HL-60 (cell line): ENCODE measurements around the gene RANBP6.
A peak's percentile ranks its signal among the peaks of the same experiment; 100 is the strongest.

ENCODE experiments used
- DNase-seq, 2 experiments: peaks; one replicate each; pipeline ENCODE4 v3.0.0-alpha.2; 2010 to 2020; ENCODE audit warnings: low read depth in 1 of 2, low spot score in 1 of 2
- H3K27ac ChIP-seq: fragments of 250-450 bp; sonication (Bioruptor Pico); replicated peaks from 2 replicates; pipeline ENCODE4 v1.5.1; 2020; ENCODE audit warnings: mild to moderate bottlenecking, moderate library complexity
- H3K27me3 ChIP-seq: fragments of 250-450 bp; sonication (Bioruptor Pico); 2 replicates; pipeline ENCODE4 v1.5.1; 2021; ENCODE audit warnings: mild to moderate bottlenecking, moderate library complexity; ENCODE audit not compliant: insufficient read depth, poor library complexity, severe bottlenecking
- H3K4me3 ChIP-seq: replicated peaks from 2 replicates; pipeline ENCODE4 v1.5.1; 2011; ENCODE audit warnings: mild to moderate bottlenecking, control low read depth, low read length; ENCODE audit not compliant: insufficient read depth
- GABPA ChIP-seq: IDR thresholded peaks from 2 replicates; pipeline ENCODE4 v1.6.1; 2012; ENCODE audit warnings: low read depth
- POLR2AphosphoS5 ChIP-seq: IDR thresholded peaks from 2 replicates; pipeline ENCODE4 v1.6.1; 2012; ENCODE audit warnings: low read depth
- SPI1 ChIP-seq: IDR thresholded peaks from 2 replicates; pipeline ENCODE4 v1.6.1; 2012; ENCODE audit warnings: low read depth, mild to moderate bottlenecking, borderline replicate concordance
- TF ChIP-seq, protein P1 (sequence below): IDR thresholded peaks from one replicate; pipeline ENCODE4 v1.5.1; 2011; ENCODE audit warnings: low read length, control low read depth, inconsistent platforms; ENCODE audit not compliant: insufficient read depth
- TF ChIP-seq, protein P2 (sequence below): IDR thresholded peaks from 2 replicates; pipeline ENCODE4 v1.6.1; 2012; ENCODE audit warnings: low read depth; ENCODE audit not compliant: insufficient replicate concordance

Gene RANBP6

DNA sequence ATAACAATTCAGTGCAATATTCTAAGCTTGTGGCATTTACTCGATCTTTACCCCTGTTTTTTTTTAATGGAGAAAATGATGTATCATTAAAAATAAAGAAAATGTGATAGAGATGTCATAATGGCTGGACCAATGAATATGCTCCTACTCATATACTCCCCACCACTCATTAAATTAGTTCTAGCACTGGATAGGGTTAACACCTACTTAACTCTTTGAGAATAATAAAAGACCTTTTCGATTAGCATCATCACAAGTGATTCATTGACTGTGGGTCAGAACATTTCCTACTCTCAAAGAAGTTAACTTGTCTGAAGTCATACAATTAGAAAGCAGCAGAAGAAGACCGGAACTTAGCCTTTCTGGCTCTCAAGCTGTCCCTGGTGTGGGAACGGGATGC lies 31.6 kb upstream of the RANBP6 start:
- H3K27ac ChIP-seq, result no peak overlapping the region
- TF ChIP-seq SPI1, result no peak
- TF ChIP-seq GABPA, result no peak
- TF ChIP-seq, protein P1, sequence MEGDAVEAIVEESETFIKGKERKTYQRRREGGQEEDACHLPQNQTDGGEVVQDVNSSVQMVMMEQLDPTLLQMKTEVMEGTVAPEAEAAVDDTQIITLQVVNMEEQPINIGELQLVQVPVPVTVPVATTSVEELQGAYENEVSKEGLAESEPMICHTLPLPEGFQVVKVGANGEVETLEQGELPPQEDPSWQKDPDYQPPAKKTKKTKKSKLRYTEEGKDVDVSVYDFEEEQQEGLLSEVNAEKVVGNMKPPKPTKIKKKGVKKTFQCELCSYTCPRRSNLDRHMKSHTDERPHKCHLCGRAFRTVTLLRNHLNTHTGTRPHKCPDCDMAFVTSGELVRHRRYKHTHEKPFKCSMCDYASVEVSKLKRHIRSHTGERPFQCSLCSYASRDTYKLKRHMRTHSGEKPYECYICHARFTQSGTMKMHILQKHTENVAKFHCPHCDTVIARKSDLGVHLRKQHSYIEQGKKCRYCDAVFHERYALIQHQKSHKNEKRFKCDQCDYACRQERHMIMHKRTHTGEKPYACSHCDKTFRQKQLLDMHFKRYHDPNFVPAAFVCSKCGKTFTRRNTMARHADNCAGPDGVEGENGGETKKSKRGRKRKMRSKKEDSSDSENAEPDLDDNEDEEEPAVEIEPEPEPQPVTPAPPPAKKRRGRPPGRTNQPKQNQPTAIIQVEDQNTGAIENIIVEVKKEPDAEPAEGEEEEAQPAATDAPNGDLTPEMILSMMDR, result no peak
- TF ChIP-seq POLR2AphosphoS5, result no peak
- TF ChIP-seq, protein P2, sequence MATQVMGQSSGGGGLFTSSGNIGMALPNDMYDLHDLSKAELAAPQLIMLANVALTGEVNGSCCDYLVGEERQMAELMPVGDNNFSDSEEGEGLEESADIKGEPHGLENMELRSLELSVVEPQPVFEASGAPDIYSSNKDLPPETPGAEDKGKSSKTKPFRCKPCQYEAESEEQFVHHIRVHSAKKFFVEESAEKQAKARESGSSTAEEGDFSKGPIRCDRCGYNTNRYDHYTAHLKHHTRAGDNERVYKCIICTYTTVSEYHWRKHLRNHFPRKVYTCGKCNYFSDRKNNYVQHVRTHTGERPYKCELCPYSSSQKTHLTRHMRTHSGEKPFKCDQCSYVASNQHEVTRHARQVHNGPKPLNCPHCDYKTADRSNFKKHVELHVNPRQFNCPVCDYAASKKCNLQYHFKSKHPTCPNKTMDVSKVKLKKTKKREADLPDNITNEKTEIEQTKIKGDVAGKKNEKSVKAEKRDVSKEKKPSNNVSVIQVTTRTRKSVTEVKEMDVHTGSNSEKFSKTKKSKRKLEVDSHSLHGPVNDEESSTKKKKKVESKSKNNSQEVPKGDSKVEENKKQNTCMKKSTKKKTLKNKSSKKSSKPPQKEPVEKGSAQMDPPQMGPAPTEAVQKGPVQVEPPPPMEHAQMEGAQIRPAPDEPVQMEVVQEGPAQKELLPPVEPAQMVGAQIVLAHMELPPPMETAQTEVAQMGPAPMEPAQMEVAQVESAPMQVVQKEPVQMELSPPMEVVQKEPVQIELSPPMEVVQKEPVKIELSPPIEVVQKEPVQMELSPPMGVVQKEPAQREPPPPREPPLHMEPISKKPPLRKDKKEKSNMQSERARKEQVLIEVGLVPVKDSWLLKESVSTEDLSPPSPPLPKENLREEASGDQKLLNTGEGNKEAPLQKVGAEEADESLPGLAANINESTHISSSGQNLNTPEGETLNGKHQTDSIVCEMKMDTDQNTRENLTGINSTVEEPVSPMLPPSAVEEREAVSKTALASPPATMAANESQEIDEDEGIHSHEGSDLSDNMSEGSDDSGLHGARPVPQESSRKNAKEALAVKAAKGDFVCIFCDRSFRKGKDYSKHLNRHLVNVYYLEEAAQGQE, result no peak
- DNase-seq, result no peak
- H3K27me3 ChIP-seq, result no peaks in the 10 kb centered on the region
- no peak overlapping the region for H3K4me3 ChIP-seq

DNA sequence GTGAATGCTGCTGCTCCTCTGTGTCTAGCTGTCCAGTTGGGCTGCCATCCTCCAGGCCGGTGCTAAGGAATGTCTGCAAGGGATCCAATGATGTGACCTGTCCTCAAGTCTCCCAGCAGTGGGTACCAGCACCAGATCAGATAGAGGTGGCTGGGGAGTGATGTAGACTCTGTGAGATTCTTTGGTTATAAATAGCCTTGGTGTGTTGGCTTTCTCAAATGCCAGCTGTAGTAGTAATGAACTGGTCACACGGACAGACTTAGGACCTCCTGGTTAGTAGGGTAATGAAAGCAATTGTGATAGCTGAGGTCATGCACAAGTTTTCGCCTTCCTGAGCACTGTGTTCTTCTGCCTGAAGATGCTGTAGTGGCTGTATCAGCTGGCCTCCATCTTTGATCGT lies 29.9 kb upstream of the RANBP6 start:
- no peak overlapping the region for H3K4me3 ChIP-seq
- H3K27me3 ChIP-seq, result no peaks in the 10 kb centered on the region
- TF ChIP-seq GABPA (no peak), SPI1 (no peak), POLR2AphosphoS5 (no peak)
- TF ChIP-seq, protein P2, result no peak
- TF ChIP-seq, protein P1, result no peak
- H3K27ac ChIP-seq, result no peak overlapping the region
- no peak for DNase-seq

DNA sequence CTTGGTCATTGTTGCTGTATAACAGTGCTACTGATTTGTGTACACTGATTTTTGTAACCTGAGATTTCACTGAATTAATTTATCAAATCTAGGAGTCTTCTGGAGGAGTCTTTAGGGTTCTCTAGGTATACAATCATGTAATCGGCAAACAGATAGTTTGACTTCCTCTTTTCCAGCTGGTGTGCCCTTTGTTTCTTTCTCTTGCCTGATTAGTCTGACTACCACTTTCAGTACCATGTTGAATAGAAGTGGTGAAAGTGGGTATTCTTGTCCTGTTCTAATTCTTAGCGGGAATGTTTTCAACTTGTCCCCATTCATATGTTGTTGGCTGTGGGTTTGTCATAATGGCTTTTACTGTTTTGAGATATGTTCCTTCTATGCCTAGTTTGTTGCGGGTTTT lies 24.7 kb upstream of the RANBP6 start:
- Histone ChIP-seq H3K4me3 (no peak overlapping the region), H3K27me3 (no peaks in the 10 kb centered on the region), H3K27ac (no peak overlapping the region)
- DNase-seq, result no peak
- peak; percentile 85 for TF ChIP-seq SPI1
- TF ChIP-seq, protein P1, result no peak

DNA sequence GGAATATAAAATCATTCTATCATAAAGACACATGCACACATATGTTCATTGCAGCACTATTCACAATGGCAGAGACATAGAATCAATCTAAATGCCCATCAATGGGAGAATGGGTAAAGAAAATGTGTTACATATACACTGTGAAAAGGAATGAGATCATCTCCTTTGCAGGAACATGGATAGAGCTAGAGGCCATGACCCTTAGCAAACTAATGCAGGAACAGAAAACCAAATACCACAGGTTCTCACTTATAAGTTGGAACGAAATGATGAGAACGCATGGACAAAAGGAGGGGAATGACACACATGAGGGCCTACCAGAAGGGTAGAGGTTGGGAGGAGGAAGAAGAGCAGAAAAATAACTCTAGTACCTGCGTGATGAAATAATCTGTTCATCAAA lies 21.0 kb upstream of the RANBP6 start:
- DNase-seq, result no peak
- no peak overlapping the region for H3K27ac ChIP-seq
- no peaks in the 10 kb centered on the region for H3K27me3 ChIP-seq
- no peak overlapping the region for H3K4me3 ChIP-seq
- TF ChIP-seq GABPA, result no peak
- TF ChIP-seq, protein P2, result no peak
- TF ChIP-seq POLR2AphosphoS5, result no peak
- TF ChIP-seq, protein P1, result no peak
- TF ChIP-seq SPI1, result no peak
